Measurements from ENCODE around the gene SLC22A1. TPM values are rescaled to one million over a fixed set of nuclear protein-coding genes. Genes with fewer than 3 reads are reported as not detected.

SLC22A1 gene
- total and polyA plus RNA-seq, 2 of the 8 experiments (the other 6 are each of a cell fraction or from before 2014, with no cell fraction given): 0.12 to 0.45 TPM

GRCh38 chr6:160147146-160147536, 25.5 kb downstream of the SLC22A1 start:
- Histone ChIP-seq H3K27me3 (replicated peaks in 1 of 4; ENCODE audit: control insufficient read depth in 3 of 4, extremely low read depth in 1 of 4, insufficient read depth in 3 of 4, low read length in 3 of 4) (no peaks in the 10 kb centered on the region), H3K14ac (ENCODE audit: insufficient read length) (no peak overlapping the region), H2AK5ac (ENCODE audit: low read depth, low read length) (no peak overlapping the region), H3K79me2 (ENCODE audit: control insufficient read depth in 1 of 2, insufficient read depth in 2 of 2, low read length in 2 of 2) (no peaks in the 10 kb centered on the region), H3K9me3 (ENCODE audit: insufficient read depth in 2 of 2, low read depth in 1 of 2, low read length in 1 of 2) (no peaks in the 10 kb centered on the region), H2BK12ac (ENCODE audit: low read depth, low read length) (no peak overlapping the region), H3K4ac (replicated peaks; ENCODE audit: insufficient read length, low read depth, low read length) (no peak overlapping the region), H3K79me1 (ENCODE audit: low read depth, low read length) (no peaks in the 10 kb centered on the region), H2BK15ac (ENCODE audit: low read length) (no peak overlapping the region), H3K4me1 (replicated peaks in 1 of 4; ENCODE audit: control insufficient read depth in 3 of 4, insufficient read depth in 4 of 4, low read length in 3 of 4) (no peaks in the 10 kb centered on the region), H2BK120ac (replicated peaks; ENCODE audit: low read depth, low read length) (no peak overlapping the region), H3K27ac (ENCODE audit: low read depth, low read length) (no peak overlapping the region), H4K8ac (ENCODE audit: extremely low read depth, insufficient read depth, low read length) (no peak overlapping the region), H3K36me3 (ENCODE audit: control insufficient read depth in 2 of 4, insufficient read depth in 4 of 4, low read length in 3 of 4) (no peaks in the 10 kb centered on the region), H3K9ac (replicated peaks in 1 of 4; ENCODE audit: extremely low read depth in 1 of 4, low read depth in 3 of 4, low read length in 3 of 4) (no peak overlapping the region), H2BK5ac (ENCODE audit: low read depth, low read length) (no peak overlapping the region), H3K23me2 (ENCODE audit: low read depth, low read length) (no peaks in the 10 kb centered on the region), H3K4me3 (ENCODE audit: extremely low read depth in 1 of 4, insufficient read depth in 2 of 4, low read depth in 3 of 4, low read length in 4 of 4) (no peak overlapping the region), H2BK20ac (ENCODE audit: low read length) (no peak overlapping the region), H3K56ac (replicated peaks; ENCODE audit: insufficient read length, low read depth, low read length) (no peak overlapping the region), H2AFZ (ENCODE audit: low read length) (no peak overlapping the region), H3K23ac (ENCODE audit: insufficient read length) (no peak overlapping the region), H4K20me1 (replicated peaks in 1 of 2; ENCODE audit: control insufficient read depth in 1 of 2, insufficient read depth in 2 of 2, low read length in 2 of 2) (no peaks in the 10 kb centered on the region), H4K91ac (replicated peaks; ENCODE audit: insufficient read length, low read length) (no peak overlapping the region), H4K5ac (ENCODE audit: insufficient read length, low read depth, low read length) (no peak overlapping the region), H3K18ac (ENCODE audit: extremely low read depth, low read length) (no peak overlapping the region), H3K4me2 (ENCODE audit: insufficient read depth in 1 of 2, low read depth in 2 of 2, low read length in 2 of 2) (no peak overlapping the region)
- TF ChIP-seq ZNF274 (IDR thresholded peaks at IDR 0.05; ENCODE audit: borderline replicate concordance, extremely low read depth, low read length) (no peak), POU5F1 (IDR thresholded peaks at IDR 0.05; ENCODE audit: low read depth, low read length) (no peak), RBBP5 (IDR thresholded peaks at IDR 0.05; ENCODE audit: borderline replicate concordance, low read depth, low read length) (no peak), KDM5A (IDR thresholded peaks at IDR 0.05; ENCODE audit: low read length) (no peak)
- ChIA-PET CTCF (ENCODE audit: partially characterized antibody) (interaction anchor here (1.3 to 1.9 kb wide), 2 partner anchors 10 to 101 kb away, joined by 3 to 12 read pairs; no protein-coding TSS in a partner anchor), POLR2A (ENCODE audit: partially characterized antibody) (interaction anchor here (1.2 kb wide), 1 partner anchor 10 kb away, joined by 3 read pairs; no protein-coding TSS in a partner anchor)
- DNase-seq (ENCODE audit: low read depth in 1 of 2, low spot score in 2 of 2): no peak
- 93% methylated on average over 3 of the region's 3 CpGs; no CpG with 5 or more reads in 1 of the 2 experiments for WGBS, 2 experiments (ENCODE audit: extremely low coverage in 1 of 2, insufficient coverage in 1 of 2, insufficient read length in 1 of 2, insufficient replicate concordance in 2 of 2, low coverage in 1 of 2, low lambda C conversion rate in 2 of 2, missing lambda C conversion rate in 1 of 2)
- no peak for FAIRE-seq
